ENCODE data around the gene LUC7L3.

GRCh38 chr17:50735287-50735686 is 15.9 kb downstream of the LUC7L3 start:
- TF ChIP-seq CTCF (IDR thresholded peaks at IDR 0.05) (no peak), POLR2A (IDR thresholded peaks at IDR 0.05) (no peak)

Measured in body of pancreas (tissue), 4 donors.